Effector memory CD4-positive, alpha-beta T cell (primary cell): ENCODE data around the gene KBTBD13.

ENCODE experiments used
- DNase-seq, 3 donors: peaks; one replicate each; pipeline ENCODE4 v3.0.0-alpha.2; 2020
- H3K27ac ChIP-seq: 2 replicates; pipeline ENCODE4 v1.7.0; 2013; ENCODE audit warnings: mild to moderate bottlenecking, low read length, moderate library complexity; ENCODE audit not compliant: insufficient read depth, poor library complexity, severe bottlenecking
- H3K27me3 ChIP-seq: replicated peaks from 2 replicates; pipeline ENCODE4 v1.7.0; 2013; ENCODE audit warnings: mild to moderate bottlenecking, low read length; ENCODE audit not compliant: insufficient read depth, control insufficient read depth, poor library complexity, severe bottlenecking
- H3K36me3 ChIP-seq: 2 replicates; pipeline ENCODE4 v1.7.0; 2013; ENCODE audit warnings: mild to moderate bottlenecking, low read length, moderate library complexity; ENCODE audit not compliant: control insufficient read depth, insufficient read depth
- H3K4me1 ChIP-seq: 2 replicates; pipeline ENCODE4 v1.7.0; 2013; ENCODE audit warnings: low read length, mild to moderate bottlenecking; ENCODE audit not compliant: control insufficient read depth, insufficient read depth, poor library complexity, severe bottlenecking
- H3K4me3 ChIP-seq: 2 replicates; pipeline ENCODE4 v1.7.0; 2013; ENCODE audit warnings: low read length, low read depth, mild to moderate bottlenecking; ENCODE audit not compliant: insufficient read depth, poor library complexity, severe bottlenecking
- H3K9me3 ChIP-seq: 2 replicates; pipeline ENCODE4 v1.7.0; 2013; ENCODE audit warnings: mild to moderate bottlenecking, low read length, moderate library complexity; ENCODE audit not compliant: control insufficient read depth

The KBTBD13 gene

DNA sequence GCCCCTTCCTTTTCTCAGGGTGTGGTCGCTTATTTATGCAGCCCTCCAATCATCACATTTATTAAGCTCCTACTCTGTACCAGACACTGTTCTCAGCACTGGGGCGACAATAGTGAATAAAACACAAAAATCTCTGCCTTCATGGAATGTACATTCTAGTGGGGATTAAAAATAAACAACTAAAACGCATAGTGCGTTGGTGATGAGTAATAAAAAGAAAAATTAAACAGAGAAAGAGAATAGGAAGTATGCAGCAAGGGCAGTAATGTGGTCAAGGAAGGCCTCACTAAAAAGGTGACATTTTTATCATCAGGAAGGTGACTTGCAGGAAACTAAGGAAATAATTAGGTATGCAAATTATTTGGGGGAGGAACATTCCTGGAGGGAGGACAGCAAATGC, 26.3 kb upstream of the KBTBD13 start:
- H3K36me3 ChIP-seq = no peaks in the 10 kb centered on the region
- H3K27me3 ChIP-seq = no peaks in the 10 kb centered on the region
- no peaks in the 10 kb centered on the region for H3K9me3 ChIP-seq
- H3K4me3 ChIP-seq = no peak overlapping the region
- DNase-seq = no peak
- no peak overlapping the region for H3K27ac ChIP-seq
- peaks cover 11% of the 10 kb centered on the region for H3K4me1 ChIP-seq

DNA sequence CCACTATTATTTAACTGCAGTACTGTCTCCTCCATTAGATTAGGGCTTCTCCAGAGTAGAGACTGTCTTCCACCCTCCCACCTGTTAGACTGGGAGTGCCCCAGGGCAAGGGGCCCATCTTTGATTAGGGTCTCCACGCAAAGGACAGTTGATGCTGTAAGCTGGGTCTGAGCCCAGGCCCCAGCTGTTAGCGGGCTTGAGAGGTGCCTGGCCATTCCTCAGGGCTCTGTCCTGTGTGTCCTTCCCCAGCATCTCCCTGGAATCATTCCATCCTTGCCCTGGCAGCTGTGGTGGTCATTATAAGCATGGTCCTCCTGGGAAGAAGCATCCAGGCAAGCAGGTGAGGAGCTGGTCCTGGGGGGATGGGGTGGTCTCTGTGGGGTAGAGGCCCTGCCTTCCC, 25.3 kb upstream of the KBTBD13 start:
- Histone ChIP-seq H3K27ac (no peak overlapping the region), H3K4me1 (peaks cover 11% of the 10 kb centered on the region), H3K27me3 (no peaks in the 10 kb centered on the region), H3K36me3 (no peaks in the 10 kb centered on the region), H3K9me3 (no peaks in the 10 kb centered on the region), H3K4me3 (no peak overlapping the region)
- no peak for DNase-seq

DNA sequence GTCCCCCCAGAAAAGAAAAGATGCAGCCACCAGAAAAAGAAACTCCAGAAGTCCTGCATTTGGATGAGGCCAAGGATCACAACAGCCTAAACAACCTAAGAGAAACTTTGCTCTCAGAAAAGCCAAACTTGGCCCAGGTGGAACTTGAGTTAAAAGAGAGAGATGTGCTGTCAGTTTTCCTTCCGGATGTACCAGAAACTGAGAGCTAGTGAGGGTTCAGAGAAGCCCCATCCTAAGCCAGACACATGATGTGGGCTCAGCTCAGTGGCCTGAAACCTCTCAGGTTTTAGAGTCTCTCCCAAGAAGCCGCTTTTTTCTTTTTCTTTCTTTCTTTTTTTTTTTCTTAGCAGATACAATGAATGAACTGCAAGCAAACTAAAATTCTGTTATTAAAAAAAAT, 23.6 kb upstream of the KBTBD13 start:
- H3K9me3 ChIP-seq = no peaks in the 10 kb centered on the region
- no peak overlapping the region for H3K27ac ChIP-seq
- no peaks in the 10 kb centered on the region for H3K27me3 ChIP-seq
- no peak overlapping the region for H3K4me3 ChIP-seq
- no peaks in the 10 kb centered on the region for H3K36me3 ChIP-seq
- DNase-seq = no peak
- peaks cover 11% of the 10 kb centered on the region for H3K4me1 ChIP-seq

DNA sequence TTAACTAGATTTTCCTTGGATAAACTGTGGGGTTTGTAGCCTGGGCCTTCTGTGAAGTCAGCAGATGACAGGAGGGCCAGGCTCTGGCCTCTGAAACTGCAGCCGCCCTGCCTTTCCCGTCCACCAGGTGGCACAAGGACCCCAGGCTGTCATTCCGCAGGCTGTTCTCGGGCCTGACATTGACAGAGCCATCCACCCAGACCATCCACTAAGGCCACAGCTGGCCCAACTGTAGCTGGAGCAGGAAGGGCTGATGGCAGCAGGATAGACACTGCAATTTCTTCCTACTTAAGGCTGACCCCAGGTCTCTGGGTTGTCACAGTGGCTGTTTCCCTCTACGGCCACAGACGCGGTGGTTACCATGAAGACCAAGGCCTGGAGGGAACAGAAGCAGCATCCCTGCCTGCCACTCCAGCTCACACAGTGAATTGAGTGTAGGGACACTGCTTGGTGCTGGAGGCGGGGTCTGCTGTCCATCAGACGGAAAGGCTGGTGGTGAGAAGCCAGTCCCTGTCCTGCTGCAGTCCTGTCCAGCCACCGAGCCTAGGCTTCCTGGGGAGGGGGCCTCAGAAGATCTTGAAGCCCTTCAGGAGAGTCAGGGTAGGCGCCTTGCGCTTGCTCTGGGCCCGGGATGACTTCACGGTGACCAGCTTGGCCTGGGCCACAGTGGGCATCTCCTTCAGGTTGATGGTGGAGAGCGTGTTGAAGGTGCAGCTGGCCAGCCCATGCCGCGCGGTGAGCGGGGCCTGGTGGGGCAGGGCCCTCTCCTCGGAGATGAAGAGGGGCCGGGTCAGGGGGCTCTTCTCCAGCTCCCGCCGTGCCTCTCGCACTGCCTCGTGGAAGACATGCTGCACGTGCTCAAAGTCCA, 22.0 kb upstream of the KBTBD13 start:
- no peaks in the 10 kb centered on the region for H3K9me3 ChIP-seq
- DNase-seq = peak in 1 of 3 donors; percentile 15
- no peaks in the 10 kb centered on the region for H3K36me3 ChIP-seq
- H3K27ac ChIP-seq = no peak overlapping the region
- H3K4me1 ChIP-seq = peaks cover 4% of the 10 kb centered on the region
- no peaks in the 10 kb centered on the region for H3K27me3 ChIP-seq
- no peak overlapping the region for H3K4me3 ChIP-seq

DNA sequence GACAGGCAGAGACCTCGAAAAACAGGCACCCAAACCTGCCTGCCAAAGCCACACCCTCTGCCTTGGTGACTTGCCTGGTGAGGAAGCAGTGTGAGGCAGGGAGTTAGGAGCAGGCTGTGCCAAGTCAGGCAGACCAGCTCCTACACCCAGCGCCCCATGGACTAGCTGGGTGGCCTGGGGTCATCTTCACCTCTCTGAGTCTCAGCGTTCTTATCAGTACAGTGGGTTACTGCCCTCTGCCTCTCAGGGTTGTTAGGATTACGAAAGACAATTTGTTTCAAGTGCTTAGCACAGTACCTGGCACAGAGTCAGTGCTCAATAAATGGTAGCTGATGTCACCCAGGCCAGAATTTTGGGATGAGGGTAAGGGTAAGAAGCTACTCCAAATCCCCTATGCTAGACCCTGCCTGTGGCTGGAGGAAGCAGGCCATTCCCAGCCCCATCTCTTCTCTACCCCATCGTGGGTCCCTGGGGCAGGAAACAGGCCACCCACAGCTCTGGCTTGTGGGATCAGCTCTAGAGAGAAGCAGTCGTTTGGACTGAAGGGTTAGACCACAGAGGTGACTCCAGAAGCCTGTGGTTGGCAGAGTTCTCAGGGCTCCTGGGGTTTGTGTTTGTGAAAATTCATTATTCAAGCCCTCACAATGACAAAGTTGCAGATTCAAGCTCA, 21.2 kb upstream of the KBTBD13 start:
- Histone ChIP-seq H3K4me1 (no peaks in the 10 kb centered on the region), H3K9me3 (no peaks in the 10 kb centered on the region), H3K36me3 (no peaks in the 10 kb centered on the region), H3K4me3 (no peak overlapping the region), H3K27ac (no peak overlapping the region), H3K27me3 (no peaks in the 10 kb centered on the region)
- DNase-seq = no peak

DNA sequence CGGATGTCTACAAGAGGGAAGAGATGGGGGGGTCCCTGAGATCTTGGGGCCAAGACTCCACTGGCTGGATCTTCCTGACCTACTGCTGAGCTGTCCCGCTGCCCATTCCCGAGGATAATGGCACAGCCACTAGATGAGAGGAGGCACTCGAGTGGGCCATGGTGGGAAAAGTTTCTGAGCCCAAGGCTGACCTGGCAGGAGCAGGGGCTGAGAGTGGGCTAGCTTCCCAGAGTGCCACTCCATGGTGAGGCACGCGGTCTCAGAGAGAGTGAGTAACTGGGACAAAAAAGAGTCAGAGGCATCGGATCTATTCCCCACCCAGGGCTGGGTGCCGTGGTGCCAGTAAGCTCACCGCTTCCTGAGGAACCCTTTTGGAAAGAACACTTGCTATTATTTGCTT, 20.4 kb upstream of the KBTBD13 start:
- Histone ChIP-seq H3K27me3 (no peaks in the 10 kb centered on the region), H3K9me3 (no peaks in the 10 kb centered on the region), H3K27ac (no peak overlapping the region), H3K4me3 (no peak overlapping the region), H3K36me3 (no peaks in the 10 kb centered on the region), H3K4me1 (no peaks in the 10 kb centered on the region)
- DNase-seq = no peak

DNA sequence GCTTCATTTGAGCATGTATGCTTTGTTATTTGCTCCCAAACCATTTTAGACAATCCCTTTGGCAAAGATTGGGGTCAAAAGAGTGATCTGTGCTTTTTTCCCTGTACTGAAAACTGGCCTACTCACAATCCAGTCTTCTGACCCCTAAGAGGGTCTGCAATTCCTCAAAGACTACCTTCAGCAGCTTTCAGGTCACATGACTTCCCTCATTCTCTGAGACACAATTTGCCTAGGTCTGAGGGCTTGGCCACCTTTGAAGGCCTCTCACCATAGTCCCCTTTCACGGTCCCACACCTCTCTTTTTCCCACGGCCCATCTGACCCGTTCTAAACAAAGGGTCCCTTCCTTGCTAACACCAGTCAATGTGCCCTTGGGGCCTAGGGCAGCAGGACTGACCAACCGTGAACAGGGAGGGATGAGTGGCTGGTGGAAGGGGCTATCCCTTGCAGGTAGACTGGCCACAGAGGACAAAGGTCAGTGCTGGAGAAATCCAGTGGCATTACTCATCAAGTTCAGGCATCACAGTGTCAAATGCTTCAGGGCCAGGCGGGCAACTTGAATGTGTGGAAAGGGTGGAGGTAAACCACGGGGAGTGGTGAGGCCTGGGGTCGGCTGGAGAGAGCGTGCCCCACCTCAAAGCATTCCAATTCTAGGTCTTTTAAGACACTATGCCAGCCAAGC, 19.5 kb upstream of the KBTBD13 start:
- Histone ChIP-seq H3K36me3 (no peaks in the 10 kb centered on the region), H3K27ac (no peak overlapping the region), H3K27me3 (no peaks in the 10 kb centered on the region), H3K4me1 (no peaks in the 10 kb centered on the region), H3K9me3 (no peaks in the 10 kb centered on the region), H3K4me3 (no peak overlapping the region)
- DNase-seq = no peak

DNA sequence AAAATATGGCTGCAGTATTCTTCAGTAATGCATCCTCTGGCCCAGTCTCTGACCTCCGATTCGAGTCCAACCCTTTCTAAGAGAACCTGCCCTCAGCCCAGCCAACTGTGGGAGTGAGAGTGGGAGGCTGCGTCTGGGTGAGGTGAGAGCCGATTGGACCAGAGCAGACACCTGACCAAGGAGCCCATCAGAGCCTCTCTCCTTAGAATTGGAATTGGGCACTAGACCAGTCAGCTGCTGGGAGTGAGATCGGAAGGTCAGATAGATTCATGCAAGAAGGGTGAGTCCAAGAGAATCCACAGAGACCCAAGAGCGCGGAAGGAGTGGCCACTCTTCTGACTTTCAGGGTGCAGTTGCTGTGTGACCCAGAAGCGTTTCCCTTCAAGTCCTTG, 19.0 kb upstream of the KBTBD13 start:
- no peak for DNase-seq
- Histone ChIP-seq H3K27me3 (no peaks in the 10 kb centered on the region), H3K27ac (no peak overlapping the region), H3K4me3 (no peak overlapping the region), H3K4me1 (no peaks in the 10 kb centered on the region), H3K36me3 (no peaks in the 10 kb centered on the region), H3K9me3 (no peaks in the 10 kb centered on the region)

DNA sequence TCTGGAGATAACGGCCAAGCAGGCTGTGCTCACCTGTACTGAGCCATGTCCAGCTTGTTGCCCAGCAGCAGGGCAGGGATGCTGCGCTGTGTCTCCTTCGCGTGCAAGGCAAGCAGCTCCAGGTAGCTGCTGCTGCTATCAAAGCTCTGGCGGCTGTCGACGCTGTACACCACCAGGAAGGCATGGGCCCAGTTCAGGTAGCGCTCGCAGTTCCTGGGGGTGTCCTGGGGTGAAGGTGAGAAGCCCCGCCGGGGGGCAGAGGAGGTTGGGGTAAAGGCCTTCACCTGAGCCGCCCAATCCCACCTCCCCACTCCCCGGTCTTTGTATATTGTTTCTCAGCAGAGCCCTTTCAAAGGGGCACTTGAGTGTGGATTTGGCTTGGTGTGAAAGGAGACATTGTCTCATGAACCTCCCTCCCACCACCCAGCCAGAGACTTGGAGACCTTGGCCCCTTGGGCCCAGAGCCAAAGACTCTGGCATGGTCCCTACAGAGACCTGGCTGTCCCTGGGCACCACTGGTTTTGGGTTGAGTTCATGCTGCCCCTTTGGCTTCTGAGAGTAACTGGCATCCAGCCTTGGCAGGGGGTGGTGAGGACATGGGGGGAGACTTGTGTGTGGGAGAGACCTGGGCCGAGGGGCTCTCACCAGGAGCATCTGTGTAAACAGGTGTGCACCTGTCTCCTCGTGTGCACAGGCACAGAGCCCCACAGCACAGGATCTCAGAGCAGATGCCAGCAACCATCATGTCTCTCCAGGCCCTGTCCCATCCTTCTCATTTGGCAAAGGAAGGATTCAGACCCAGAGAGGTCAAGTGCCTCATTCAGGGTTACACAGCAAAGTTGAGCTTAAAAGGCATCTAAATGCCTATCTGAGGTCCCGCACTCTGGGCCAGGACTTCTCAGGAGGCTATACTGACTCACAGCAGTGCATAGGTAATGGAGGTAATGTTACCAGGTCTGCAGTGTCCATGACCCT, 17.9 kb upstream of the KBTBD13 start:
- H3K36me3 ChIP-seq = no peaks in the 10 kb centered on the region
- no peak overlapping the region for H3K4me3 ChIP-seq
- no peaks in the 10 kb centered on the region for H3K27me3 ChIP-seq
- no peaks in the 10 kb centered on the region for H3K9me3 ChIP-seq
- no peak for DNase-seq
- no peak overlapping the region for H3K27ac ChIP-seq
- no peaks in the 10 kb centered on the region for H3K4me1 ChIP-seq
